HG02759 (cell line): ENCODE data around the gene FLT4.
"Not testable (repeated sequence)": the region's sequence is repeated elsewhere in the genome, so short reads cannot be mapped to it uniquely, and the experiment has no call there.

ENCODE experiments used
- ATAC-seq: cut with Tn5 transposase; IDR thresholded peaks from one replicate; pipeline ENCODE4 v1.9.1; 2021; ENCODE audit warnings: mild to moderate bottlenecking, moderate library complexity; ENCODE audit not compliant: unreplicated experiment

FLT4 gene

GRCh38 chr5:180670586-180671359 is 21.4 kb upstream of the FLT4 start:
- ATAC-seq: no peak

DNA sequence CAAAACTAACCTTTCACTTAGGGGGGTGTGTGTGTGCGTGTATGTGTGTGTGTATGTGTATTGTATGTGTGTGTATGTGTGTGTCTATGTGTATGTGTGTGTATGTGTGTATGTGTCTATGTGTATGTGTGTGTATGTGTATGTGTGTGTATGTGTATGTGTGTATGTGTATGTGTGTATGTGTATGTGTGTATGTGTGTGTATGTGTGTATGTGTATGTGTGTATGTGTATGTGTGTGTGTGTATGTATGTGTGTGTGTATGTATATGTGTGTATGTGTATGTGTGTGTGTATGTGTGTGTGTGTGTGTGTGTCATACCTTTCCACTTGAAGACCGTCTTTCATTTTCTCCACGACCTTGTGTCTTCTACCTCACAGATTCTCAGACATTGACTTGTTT is 20.8 kb upstream of the FLT4 start:
- no peak for ATAC-seq

- ATAC-seq: no peak
These were observed 20.3 kb upstream of the FLT4 start for GRCh38 chr5:180669661-180670060.

DNA sequence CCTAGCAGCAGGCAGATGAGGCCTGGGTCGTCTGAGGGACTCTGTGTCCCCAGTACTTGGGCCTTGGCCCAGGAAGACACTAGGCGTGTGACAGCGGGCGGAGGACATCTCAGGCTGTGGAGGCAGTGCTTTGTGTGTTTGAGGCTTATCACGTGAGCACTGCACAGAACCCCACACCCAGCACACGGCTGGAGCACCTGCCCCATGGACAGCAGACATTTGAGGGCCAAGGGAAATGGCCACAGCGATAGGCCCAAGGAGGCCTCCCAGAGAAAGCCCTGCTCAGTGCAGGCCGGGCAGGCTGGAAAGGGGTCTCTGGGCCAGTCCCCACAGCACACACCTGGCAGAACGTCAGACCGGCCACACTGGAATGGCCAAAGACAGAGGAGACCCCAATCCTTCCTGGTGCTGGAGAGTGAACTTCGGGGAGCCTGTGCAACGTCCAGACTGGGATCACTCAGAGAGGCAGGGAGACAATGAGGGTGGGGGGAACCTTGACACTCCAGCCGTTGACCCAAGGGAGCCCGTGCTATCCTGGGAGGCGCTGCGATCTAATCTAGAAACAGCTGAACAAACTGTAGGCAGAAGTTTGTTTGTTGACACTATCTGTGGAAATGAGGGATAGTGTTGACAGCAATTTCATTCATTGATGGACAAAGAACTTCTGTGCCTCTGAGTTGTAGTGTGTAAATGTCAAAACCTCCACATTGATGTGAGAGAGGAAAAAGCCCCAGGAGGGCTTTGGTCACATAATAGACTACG is 19.6 kb upstream of the FLT4 start:
- no peak for ATAC-seq

DNA sequence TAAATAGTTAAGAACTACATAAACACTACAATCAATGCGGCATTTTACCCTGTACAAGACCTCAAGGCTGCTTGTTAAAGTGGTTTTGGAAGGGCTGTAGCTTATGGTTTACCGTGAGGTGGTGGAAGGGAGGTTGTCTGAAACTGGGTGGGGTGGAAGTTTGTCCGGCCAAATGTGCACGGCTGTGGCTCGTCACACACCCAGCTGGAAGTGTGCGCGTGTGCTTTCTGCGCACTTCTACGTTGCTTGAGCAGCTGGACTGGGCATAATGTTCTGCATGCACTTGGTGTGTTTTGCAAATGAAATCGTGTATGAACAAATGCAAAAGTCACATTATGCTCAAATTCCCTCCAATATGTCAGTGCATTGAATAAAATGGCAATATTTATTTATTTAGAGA is 17.4 kb upstream of the FLT4 start:
- ATAC-seq: no peak

DNA sequence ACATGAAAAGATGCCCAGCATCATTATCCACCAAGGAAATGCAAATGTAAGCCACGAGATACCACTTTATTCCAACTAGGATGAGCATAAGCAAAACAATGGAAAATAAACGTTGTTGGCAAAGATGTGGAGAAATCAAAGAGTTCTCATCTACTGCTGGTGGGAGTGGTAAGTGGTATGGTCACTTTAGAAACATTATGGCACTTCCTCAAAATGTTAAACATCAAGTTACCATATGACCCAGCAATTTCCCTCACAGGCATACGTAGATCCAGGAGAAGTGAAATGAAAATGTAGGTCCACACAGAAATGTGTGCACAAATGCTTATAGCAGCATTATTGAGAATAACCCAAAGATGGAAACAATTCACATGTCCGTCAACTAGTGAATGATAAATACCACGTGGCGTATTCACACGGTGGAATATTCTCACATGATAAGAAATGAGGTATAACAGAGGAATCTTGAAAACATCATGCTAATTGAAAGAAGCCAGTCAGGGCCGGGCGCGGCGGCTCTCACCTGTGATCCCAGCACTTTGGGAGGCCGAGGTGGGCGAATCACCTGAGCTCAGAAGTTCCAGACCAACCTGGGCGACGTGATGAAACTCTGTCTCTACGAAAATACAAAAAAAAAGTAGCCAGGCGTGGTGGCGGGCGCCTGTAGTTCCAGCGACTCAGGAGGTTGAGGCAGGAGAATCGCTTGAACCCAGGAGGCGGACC is 16.4 kb upstream of the FLT4 start:
- ATAC-seq: no peak

DNA sequence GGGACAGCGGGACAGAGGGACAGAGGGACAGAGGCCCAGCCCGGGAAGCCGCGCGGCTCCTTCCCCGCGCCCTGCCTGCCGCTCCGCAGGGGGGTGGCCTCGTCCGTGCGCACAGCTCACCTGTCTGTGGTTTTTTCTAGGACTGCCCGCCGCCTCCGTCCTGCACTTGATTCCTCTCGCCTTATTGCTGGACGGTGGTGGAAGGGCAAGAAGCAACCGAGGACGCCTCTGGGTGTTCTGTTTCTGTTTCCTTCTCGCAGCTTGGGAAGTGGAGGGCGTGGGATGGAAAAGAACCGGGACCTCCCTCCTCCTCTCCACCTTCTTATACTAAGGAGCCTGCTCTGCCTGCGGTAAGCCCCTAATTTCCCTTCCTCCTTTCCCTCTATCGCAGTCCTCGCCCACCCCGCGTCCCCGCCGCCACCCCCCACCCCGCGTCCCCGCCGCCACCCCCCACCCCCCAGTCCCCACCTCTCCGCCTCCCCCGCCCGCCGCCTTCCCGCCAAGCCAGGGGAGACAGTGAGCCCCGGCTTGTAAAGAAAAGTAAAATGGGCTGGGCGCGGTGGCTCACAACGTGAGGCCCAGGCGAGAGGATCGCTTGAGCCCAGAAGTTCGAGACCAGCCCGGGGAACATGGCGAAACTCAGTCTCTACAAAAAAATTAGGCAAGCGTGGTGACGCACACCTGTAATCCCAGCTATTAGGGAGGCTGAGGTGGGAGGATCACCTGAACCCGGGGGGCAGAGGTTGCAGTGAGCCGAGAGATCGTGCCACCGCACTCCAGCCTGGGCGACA is 9.6 kb upstream of the FLT4 start:
- ATAC-seq: no peak

- not testable (repeated sequence) for ATAC-seq
These were observed 5.8 kb upstream of the FLT4 start for GRCh38 chr5:180655243-180655642.

DNA sequence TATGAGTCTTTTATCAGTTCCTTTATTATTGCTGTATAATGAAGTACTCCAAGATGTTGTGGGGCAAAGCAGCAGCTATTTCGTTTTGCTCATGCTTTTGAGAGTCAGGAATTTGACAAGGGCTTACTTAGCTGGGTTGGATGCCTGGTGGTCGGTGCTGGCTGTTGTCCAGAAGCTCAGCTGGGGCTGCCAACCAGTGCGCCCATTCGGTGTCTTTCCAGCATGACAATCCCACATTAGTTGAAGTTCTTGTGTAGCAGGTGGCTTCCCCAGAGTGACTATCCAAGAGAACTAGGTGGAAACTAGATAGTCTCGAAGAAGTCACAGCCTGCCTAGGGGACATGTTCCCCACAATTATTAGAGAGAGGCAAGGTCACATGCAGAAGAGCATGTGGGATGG is 3.4 kb upstream of the FLT4 start:
- no peak for ATAC-seq

DNA sequence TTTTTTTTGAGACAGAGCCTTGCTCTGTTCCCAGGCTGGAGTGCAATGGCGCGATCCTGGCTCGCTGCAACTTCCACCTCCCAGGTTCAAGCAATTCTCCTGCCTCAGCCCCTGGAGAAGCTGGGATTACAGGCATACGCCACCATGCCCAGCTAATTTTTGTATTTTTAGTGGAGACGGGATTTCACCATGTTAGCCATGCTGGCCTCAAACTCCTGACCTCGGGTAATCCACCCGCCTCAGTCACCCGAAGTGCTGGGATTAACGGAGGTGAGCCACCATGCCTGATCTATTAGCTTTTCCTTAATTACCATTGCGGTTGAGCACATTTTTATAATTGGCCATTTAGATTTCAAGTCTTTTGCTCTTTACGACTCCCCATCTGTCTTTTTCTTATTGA is 2.9 kb upstream of the FLT4 start:
- no peak for ATAC-seq

- ATAC-seq: no peak
These were observed 623 bp downstream of the FLT4 start for GRCh38 chr5:180648658-180649296.

- ATAC-seq: no peak
These were observed 1.4 kb downstream of the FLT4 start for GRCh38 chr5:180647941-180648500.

- no peak for ATAC-seq
These were observed 1.9 kb downstream of the FLT4 start for GRCh38 chr5:180647465-180647864.

DNA sequence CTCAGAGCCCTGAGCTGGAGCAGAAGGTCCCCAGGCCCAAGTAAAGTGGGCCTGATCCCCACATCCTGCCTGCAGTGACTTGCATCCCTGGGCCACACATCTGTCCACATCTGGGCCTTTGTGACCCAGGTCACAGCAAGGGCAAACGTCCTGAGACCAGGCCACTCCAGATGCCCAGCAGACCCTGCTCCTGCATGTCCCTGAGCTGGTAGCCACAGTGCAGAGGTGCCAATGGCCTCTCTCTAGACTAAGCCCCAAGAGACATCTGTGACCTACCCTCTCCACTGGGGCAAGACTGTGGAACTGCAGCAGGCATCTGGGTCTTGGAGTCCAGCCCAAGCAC is 2.5 kb downstream of the FLT4 start:
- ATAC-seq: no peak

DNA sequence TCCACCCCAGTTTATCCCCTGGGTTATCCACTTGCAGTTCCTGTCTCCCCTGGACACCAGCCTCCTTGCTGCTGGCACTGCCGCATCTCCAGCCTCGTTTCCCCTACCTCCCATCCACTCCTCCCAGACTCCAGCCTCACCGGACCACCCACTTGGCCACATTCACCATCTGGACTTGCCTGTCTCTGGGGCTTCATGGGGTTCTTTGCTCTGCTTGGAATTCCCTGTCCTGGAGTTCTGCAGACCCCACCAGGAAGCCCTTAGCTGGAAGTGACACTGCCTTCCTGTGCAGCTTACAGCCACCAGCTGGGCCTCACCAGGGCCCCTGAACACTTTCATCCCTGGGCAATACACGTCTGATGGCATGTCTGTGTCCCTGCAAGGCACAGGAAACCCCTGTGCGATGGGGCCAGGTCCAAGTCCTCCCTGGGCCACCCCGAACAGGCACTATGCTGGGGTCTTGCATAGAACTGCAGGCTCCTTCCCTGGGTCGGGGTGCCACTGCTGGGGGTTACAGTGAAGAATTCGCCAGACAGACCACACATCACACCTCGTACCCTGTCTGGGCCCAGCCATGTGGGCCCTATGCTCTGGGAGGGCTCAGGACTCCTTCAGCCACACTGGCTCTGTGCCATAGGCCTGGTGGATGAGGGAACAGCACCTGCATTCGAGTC is 3.0 kb downstream of the FLT4 start:
- no peak for ATAC-seq

DNA sequence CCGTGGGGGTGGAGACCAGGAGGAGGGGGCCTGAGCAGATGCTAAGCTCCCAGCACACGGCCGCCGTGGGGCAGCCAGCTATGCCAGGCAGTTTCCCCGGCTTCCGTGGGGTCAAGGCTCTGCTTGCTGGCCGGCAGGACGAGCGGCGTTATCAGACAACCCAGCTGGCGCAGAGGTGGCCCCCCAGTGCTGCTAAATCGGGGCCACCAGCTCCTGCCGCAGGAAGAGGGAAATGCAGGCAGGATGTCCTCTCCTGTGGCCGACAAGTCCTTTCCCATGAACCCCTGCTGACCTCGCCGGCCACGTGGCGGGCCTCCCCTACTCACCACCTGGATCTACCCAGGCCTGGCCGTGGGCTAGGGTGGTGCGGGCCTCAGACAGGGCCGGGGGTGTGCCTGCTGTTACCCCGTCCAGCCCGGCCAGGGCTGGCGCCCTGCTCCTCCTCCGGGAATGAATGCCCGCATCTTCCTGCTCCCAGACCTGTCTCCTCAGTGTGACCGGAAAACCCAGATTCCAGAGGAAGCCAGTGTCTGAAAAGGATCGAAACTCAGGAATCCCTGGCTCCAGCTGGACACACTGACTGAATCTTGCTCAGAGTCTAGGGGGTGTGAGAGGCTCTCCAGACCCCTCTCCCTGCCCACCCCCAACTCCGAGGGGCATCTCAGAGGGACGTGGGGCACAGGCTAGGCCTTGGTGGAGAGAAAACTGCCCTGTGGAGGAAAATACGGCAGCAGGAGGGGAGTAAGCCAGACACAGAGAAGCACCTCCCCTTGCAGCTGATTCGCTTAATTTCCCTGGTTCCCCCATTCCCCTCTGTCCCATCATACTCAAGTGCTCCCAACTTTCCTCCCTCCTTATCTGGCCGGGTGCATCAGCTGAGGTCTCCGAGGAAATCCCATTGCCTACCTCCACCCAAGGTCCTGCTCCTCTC is 3.9 kb downstream of the FLT4 start:
- no peak for ATAC-seq

- no peak for ATAC-seq
These were observed 4.6 kb downstream of the FLT4 start for GRCh38 chr5:180644825-180645273.

DNA sequence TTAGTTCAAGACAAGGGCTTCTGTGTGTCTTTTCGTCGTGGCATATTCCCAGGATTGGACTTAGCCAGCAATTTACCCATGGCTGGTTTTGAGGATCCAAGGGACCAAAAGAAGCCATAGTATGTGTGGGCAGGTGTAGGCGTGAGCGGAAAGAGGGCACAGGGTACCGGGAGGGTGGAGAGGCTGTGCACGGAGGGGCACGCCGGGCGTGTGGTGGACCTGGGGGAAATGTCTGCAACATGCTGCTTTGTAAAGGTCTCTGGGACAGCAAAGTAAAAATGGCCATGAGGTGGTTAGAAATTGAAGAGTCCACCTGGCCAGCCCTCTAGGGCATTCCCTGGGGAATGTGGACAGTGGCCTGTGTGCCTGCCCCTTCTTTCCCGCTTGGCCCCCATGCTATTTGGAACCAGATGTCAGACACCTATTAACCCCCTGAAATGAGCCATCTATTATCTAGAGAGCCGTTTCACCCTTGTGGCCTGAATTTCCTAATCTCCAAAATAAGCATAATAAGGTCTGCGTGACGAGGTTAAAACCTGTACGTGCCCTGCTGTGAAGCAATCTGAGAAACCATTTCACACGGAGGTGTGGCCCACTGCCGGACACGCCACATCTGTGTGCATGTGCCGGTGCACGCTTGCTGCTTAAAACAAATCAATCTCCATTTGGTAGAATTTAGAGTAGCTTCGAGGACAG is 5.1 kb downstream of the FLT4 start:
- no peak for ATAC-seq
